ENCODE results near the gene ABLIM1. TPM values are rescaled to one million over a fixed set of nuclear protein-coding genes. Genes with fewer than 3 reads are reported as not detected.
A peak's percentile ranks its signal among the peaks of the same experiment; 100 is the strongest.

Gene ABLIM1
- total RNA-seq, 1 donor from 2014 or later, result 105 TPM

DNA sequence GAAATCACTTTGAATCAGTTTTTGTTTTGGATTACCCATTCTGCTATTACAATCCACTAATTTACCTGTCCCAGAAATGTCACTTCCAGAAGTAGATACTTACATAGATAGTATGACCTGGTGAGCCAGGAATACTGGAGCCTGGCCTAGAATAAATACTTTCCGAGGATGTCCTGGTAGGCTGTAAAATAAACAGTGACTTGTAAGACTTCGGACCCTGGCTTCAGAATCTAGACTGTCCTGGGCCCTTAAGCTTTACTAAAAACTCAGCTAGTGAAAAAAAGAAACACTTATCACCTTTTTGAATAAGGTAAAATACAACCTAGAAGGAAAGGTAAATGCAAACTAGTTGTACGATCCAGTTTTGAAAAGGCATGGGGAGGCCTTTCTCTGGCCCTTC lies 184.3 kb downstream of the ABLIM1 start:
- Mint-ChIP-seq H3K36me3 (peaks cover 16% of the 10 kb centered on the region), H3K9me3 (no peaks in the 10 kb centered on the region), H3K27ac (no peak overlapping the region), H3K27me3 (ENCODE audit: low read depth) (no peaks in the 10 kb centered on the region), H3K4me1 (peaks cover 9% of the 10 kb centered on the region), H3K4me3 (no peak overlapping the region)
- TF ChIP-seq, protein P1, sequence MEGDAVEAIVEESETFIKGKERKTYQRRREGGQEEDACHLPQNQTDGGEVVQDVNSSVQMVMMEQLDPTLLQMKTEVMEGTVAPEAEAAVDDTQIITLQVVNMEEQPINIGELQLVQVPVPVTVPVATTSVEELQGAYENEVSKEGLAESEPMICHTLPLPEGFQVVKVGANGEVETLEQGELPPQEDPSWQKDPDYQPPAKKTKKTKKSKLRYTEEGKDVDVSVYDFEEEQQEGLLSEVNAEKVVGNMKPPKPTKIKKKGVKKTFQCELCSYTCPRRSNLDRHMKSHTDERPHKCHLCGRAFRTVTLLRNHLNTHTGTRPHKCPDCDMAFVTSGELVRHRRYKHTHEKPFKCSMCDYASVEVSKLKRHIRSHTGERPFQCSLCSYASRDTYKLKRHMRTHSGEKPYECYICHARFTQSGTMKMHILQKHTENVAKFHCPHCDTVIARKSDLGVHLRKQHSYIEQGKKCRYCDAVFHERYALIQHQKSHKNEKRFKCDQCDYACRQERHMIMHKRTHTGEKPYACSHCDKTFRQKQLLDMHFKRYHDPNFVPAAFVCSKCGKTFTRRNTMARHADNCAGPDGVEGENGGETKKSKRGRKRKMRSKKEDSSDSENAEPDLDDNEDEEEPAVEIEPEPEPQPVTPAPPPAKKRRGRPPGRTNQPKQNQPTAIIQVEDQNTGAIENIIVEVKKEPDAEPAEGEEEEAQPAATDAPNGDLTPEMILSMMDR (IDR thresholded peaks at IDR 0.05; ENCODE audit: unreplicated experiment), result no peak
- DNase-seq (ENCODE audit: low spot score in 2 of 2, unreplicated experiment in 2 of 2), result no peak

DNA sequence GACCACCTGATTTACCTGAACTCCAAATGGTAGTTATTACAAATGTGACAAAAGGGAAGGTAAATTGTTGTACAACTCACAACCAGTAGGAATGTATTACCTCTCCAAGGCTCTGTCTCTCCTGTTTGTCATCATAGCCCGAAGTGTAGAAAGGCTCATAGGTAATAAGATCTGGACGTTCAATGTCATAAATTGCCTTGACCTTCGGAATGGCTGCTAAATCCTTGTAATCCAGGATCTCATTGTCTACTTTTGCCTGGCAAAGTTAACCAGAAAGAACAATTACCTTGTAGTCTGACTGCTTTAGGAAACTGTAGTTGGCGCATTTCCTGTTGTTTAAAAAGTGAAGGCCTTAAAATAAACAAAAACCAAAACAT lies 185.2 kb downstream of the ABLIM1 start:
- no peaks in the 10 kb centered on the region for H3K9me3 Mint-ChIP-seq

DNA sequence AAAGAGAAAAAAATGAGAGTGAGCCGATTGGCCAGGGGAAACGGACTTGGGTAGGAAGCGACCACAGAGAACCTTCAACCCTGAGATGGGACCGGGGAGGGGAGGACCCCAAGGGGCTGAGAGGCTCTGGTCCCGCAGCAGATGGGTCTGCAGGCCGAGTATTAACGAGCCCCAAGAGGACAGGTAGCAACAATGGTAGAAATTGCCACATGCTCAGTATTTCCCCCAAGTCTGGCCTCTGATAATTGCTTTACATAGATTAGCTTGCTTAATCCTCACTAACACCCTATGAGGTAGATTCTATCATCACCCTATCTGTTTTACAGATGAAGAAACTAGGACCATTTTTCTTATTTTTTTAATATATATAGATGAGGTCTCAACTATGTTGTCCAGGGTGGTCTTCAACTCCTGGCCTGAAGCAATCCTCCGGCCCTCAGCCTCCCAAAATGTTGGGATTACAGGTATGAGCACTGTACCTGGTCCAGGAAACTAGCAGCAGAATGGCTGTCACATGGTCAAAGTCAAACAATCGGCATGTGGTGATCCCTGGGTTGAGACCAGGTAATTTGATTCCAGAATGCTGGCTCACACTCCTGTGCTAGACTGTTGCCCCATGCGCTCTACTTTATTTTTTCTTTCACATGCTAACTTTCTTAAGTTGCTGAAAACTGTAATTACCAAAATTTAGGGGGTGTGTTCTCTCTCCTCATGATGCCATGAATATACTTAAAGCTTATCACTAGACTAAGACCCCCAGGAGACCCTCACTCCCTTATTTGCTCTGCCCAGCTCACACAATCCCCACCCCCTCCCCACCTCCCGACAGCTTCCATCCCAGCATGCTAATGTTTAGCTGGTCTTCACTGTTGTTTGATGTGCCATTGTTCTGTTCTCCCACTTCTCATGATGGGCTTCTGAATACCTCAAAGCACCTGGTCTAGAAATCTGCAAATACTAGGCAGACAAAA lies 185.9 kb downstream of the ABLIM1 start:
- H3K4me1 Mint-ChIP-seq, result peaks cover 3% of the 10 kb centered on the region
- no peak overlapping the region for H3K4me3 Mint-ChIP-seq
- peaks cover 22% of the 10 kb centered on the region for H3K36me3 Mint-ChIP-seq
- no peaks in the 10 kb centered on the region for H3K9me3 Mint-ChIP-seq
- H3K27me3 Mint-ChIP-seq (ENCODE audit: low read depth), result no peaks in the 10 kb centered on the region
- TF ChIP-seq, protein P1 (IDR thresholded peaks at IDR 0.05; ENCODE audit: unreplicated experiment), result no peak
- DNase-seq (ENCODE audit: low spot score in 2 of 2, unreplicated experiment in 2 of 2), result no peak
- no peak overlapping the region for H3K27ac Mint-ChIP-seq

More for the DNA sequence above, 185.2 kb downstream of the ABLIM1 start:
- Mint-ChIP-seq H3K27me3 (ENCODE audit: low read depth) (no peaks in the 10 kb centered on the region), H3K4me1 (peaks cover 3% of the 10 kb centered on the region), H3K36me3 (peaks cover 18% of the 10 kb centered on the region), H3K4me3 (no peak overlapping the region), H3K27ac (no peak overlapping the region)
- TF ChIP-seq, protein P1 (IDR thresholded peaks at IDR 0.05; ENCODE audit: unreplicated experiment), result no peak
- no peak for DNase-seq (ENCODE audit: low spot score in 2 of 2, unreplicated experiment in 2 of 2)

DNA sequence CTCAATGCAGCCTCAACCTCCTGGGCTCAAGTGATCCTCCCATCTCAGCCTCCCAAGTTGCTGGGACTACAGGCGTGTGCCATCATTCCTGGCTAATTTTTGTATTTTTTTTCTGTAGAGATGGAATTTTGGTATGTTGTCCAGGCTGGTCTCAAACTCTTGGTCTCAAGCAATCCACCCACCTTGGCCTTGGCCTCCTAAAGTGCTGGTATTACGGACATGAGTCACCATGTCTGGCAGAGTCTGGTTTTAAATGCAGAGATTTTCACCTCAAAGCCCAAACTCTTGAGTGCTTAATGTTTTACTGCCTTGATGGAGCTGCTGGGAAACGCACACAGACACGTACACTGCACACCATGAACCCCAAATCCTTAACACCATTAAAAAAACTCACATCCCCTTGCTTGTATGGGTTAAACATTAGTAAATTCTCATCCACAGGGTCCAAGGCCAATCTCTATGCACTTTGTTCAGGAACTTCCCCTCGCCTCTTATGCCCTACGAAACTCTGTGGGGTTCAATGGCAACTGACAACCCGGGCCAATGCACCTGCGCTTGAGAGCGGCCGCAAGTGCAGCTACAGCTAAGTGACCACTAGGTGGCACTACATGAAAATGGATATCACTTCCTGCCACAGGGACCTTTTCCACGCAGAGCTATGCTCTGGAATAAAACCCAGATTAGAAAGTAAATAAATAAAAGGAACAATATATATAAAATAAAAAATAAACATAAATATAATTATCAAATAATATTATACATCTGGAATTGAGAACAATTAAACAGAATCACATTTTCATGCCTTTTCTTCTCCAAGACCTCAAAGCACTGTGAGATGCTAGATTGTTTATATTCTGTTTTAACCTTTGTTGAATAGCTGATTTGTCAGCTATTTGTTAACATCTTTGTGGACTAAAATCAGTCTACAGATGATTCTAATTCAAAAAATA lies 186.8 kb downstream of the ABLIM1 start:
- Mint-ChIP-seq H3K27ac (no peak overlapping the region), H3K4me1 (no peaks in the 10 kb centered on the region), H3K27me3 (ENCODE audit: low read depth) (no peaks in the 10 kb centered on the region), H3K36me3 (peaks cover 22% of the 10 kb centered on the region), H3K9me3 (no peaks in the 10 kb centered on the region), H3K4me3 (no peak overlapping the region)
- TF ChIP-seq, protein P1 (IDR thresholded peaks at IDR 0.05; ENCODE audit: unreplicated experiment), result peak; percentile 90
- peak; percentile 31 to 60 for DNase-seq (ENCODE audit: low spot score in 2 of 2, unreplicated experiment in 2 of 2)

GRCh38 chr10:114470361-114470760 lies 187.7 kb downstream of the ABLIM1 start:
- H3K27me3 Mint-ChIP-seq (ENCODE audit: low read depth), result no peaks in the 10 kb centered on the region

More at GRCh38 chr10:114470361-114470760, 187.7 kb downstream of the ABLIM1 start:
- Mint-ChIP-seq H3K27ac (no peak overlapping the region), H3K4me1 (no peaks in the 10 kb centered on the region), H3K36me3 (peaks cover 23% of the 10 kb centered on the region), H3K4me3 (no peak overlapping the region), H3K9me3 (no peaks in the 10 kb centered on the region)
- TF ChIP-seq, protein P1 (IDR thresholded peaks at IDR 0.05; ENCODE audit: unreplicated experiment), result no peak
- DNase-seq (ENCODE audit: low spot score in 2 of 2, unreplicated experiment in 2 of 2), result no peak
